HEK293 (cell line): ENCODE data around the gene CHD5.
A peak's percentile ranks its signal among the peaks of the same experiment; 100 is the strongest.

Source experiments
- KLF9 ChIP-seq: fragments of 450-650 bp; formaldehyde crosslinking; IDR thresholded peaks from 2 replicates; pipeline ENCODE4 v1.5.1; 2016; ENCODE audit warnings: missing biosample characterization, missing genetic modification characterization, low read depth
- SCRT2 ChIP-seq: fragments of 450-650 bp; formaldehyde crosslinking; IDR thresholded peaks from 2 replicates; pipeline ENCODE4 v1.5.1; 2016; ENCODE audit warnings: missing biosample characterization, missing genetic modification characterization
- SP2 ChIP-seq: fragments of 450-650 bp; formaldehyde crosslinking; IDR thresholded peaks from 2 replicates; pipeline ENCODE4 v1.5.1; 2016; ENCODE audit warnings: missing biosample characterization, missing genetic modification characterization
- YY1 ChIP-seq: fragments of 450-650 bp; formaldehyde crosslinking; IDR thresholded peaks from 2 replicates; pipeline ENCODE4 v1.5.1; 2018; ENCODE audit warnings: missing biosample characterization, missing genetic modification characterization
- ZNF391 ChIP-seq: fragments of 450-650 bp; formaldehyde crosslinking; IDR thresholded peaks from 2 replicates; pipeline ENCODE4 v1.5.1; 2016; ENCODE audit warnings: low read depth, missing biosample characterization, missing genetic modification characterization, borderline replicate concordance
- ZNF571 ChIP-seq: fragments of 450-650 bp; formaldehyde crosslinking; IDR thresholded peaks from 2 replicates; pipeline ENCODE4 v1.5.0; 2017; ENCODE audit warnings: missing biosample characterization, missing genetic modification characterization
- ZNF585B ChIP-seq: fragments of 450-650 bp; formaldehyde crosslinking; IDR thresholded peaks from 2 replicates; pipeline ENCODE4 v1.5.1; 2016; ENCODE audit warnings: missing biosample characterization, missing genetic modification characterization
- ZNF629 ChIP-seq: fragments of 450-650 bp; formaldehyde crosslinking; IDR thresholded peaks from 2 replicates; pipeline ENCODE4 v1.5.1; 2017; ENCODE audit warnings: missing biosample characterization, missing genetic modification characterization
- ZNF785 ChIP-seq: fragments of 450-650 bp; formaldehyde crosslinking; IDR thresholded peaks from 2 replicates; pipeline ENCODE4 v1.5.1; 2016; ENCODE audit warnings: missing biosample characterization, missing genetic modification characterization
- TF ChIP-seq, protein P1 (sequence below): fragments of 450-650 bp; formaldehyde crosslinking; IDR thresholded peaks from 2 replicates; pipeline ENCODE4 v1.5.1; 2016; ENCODE audit warnings: missing biosample characterization, missing genetic modification characterization
- TF ChIP-seq, protein P2 (sequence below): fragments of 450-650 bp; formaldehyde crosslinking; IDR thresholded peaks from 2 replicates; pipeline ENCODE4 v1.5.1; 2016; ENCODE audit warnings: missing biosample characterization, missing genetic modification characterization

DNA sequence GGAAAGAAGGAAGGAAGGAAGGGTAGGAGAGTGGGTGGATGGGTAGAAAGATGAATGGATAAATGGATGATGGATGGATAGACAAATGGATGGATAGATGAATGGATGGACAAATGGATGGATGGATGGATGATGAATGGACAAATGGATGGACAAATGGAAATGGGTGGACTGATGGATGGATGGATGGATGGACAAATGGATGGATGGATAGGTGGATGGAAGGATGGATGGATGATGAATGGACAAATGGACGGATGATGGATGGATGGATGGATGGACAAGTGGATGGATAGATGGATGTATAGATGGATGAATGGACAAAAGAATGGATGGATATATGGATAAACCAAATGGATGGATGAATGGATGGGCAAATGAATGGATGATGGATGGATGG lies 30.5 kb downstream of the CHD5 start:
- TF ChIP-seq, protein P1, sequence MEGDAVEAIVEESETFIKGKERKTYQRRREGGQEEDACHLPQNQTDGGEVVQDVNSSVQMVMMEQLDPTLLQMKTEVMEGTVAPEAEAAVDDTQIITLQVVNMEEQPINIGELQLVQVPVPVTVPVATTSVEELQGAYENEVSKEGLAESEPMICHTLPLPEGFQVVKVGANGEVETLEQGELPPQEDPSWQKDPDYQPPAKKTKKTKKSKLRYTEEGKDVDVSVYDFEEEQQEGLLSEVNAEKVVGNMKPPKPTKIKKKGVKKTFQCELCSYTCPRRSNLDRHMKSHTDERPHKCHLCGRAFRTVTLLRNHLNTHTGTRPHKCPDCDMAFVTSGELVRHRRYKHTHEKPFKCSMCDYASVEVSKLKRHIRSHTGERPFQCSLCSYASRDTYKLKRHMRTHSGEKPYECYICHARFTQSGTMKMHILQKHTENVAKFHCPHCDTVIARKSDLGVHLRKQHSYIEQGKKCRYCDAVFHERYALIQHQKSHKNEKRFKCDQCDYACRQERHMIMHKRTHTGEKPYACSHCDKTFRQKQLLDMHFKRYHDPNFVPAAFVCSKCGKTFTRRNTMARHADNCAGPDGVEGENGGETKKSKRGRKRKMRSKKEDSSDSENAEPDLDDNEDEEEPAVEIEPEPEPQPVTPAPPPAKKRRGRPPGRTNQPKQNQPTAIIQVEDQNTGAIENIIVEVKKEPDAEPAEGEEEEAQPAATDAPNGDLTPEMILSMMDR = no peak
- no peak for TF ChIP-seq ZNF785 (tag by site-specific recombination)
- no peak for TF ChIP-seq SP2
- no peak for TF ChIP-seq SCRT2 (tag by site-specific recombination)
- TF ChIP-seq, protein P2, sequence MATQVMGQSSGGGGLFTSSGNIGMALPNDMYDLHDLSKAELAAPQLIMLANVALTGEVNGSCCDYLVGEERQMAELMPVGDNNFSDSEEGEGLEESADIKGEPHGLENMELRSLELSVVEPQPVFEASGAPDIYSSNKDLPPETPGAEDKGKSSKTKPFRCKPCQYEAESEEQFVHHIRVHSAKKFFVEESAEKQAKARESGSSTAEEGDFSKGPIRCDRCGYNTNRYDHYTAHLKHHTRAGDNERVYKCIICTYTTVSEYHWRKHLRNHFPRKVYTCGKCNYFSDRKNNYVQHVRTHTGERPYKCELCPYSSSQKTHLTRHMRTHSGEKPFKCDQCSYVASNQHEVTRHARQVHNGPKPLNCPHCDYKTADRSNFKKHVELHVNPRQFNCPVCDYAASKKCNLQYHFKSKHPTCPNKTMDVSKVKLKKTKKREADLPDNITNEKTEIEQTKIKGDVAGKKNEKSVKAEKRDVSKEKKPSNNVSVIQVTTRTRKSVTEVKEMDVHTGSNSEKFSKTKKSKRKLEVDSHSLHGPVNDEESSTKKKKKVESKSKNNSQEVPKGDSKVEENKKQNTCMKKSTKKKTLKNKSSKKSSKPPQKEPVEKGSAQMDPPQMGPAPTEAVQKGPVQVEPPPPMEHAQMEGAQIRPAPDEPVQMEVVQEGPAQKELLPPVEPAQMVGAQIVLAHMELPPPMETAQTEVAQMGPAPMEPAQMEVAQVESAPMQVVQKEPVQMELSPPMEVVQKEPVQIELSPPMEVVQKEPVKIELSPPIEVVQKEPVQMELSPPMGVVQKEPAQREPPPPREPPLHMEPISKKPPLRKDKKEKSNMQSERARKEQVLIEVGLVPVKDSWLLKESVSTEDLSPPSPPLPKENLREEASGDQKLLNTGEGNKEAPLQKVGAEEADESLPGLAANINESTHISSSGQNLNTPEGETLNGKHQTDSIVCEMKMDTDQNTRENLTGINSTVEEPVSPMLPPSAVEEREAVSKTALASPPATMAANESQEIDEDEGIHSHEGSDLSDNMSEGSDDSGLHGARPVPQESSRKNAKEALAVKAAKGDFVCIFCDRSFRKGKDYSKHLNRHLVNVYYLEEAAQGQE (tag by site-specific recombination) = no peak
- TF ChIP-seq YY1 (tag by site-specific recombination) = no peak
- TF ChIP-seq ZNF571 (tag by site-specific recombination) = no peak
- 0 out of 2 replicates have a peak, but pooled peaks have one; percentile 31 for TF ChIP-seq ZNF391 (tag by site-specific recombination)
- TF ChIP-seq KLF9 = no peak
- TF ChIP-seq ZNF585B = no peak
- no peak for TF ChIP-seq ZNF629 (tag by site-specific recombination)
